CD4-positive, alpha-beta T cell (primary cell): ENCODE measurements around the gene NCK2. TPM values are rescaled to one million over a fixed set of nuclear protein-coding genes. Genes with fewer than 3 reads are reported as not detected.

Experiments used
- ATAC-seq: fragments of 200-7000 bp; cut with Tn5 transposase; one replicate; pipeline ENCODE4 v1.10.0; 2022; ENCODE audit warnings: mild to moderate bottlenecking; ENCODE audit not compliant: poor library complexity
- CTCF ChIA-PET: fragments of 350-600 bp; sonication (Branson Sonifier 250); formaldehyde crosslinking; loops from one replicate; lab custom pipeline; 2021; ENCODE audit warnings: antibody characterized with exemption, inconsistent platforms; lab: Charles Lee
- POLR2A ChIA-PET: fragments of 350-600 bp; sonication (Branson Sonifier 250); formaldehyde crosslinking; loops from one replicate; lab custom pipeline; 2021; ENCODE audit warnings: antibody characterized with exemption, inconsistent platforms; lab: Charles Lee
- DNase-seq, 14 experiments: peaks; one replicate each; pipeline ENCODE4 v3.0.0-alpha.2; 2013 to 2020; ENCODE audit warnings: mixed read lengths in 2 of 14
- H3K27ac ChIP-seq, 2 donors: one replicate each; pipeline versions ENCODE4 v1.5.1 to v1.7.0; 2013; ENCODE audit warnings: low read length in 2 of 2, low read depth in 1 of 2, mild to moderate bottlenecking in 1 of 2
- H3K27me3 ChIP-seq, 2 experiments: 1 replicate in 1 of 2; 2 replicates in 1 of 2; pipeline versions ENCODE4 v1.6.1 to v1.7.0; 2013; ENCODE audit warnings: low read length in 2 of 2, control low read depth in 1 of 2, mild to moderate bottlenecking in 1 of 2, moderate library complexity in 1 of 2; ENCODE audit not compliant: insufficient read depth in 2 of 2, control insufficient read depth in 1 of 2
- H3K36me3 ChIP-seq: one replicate; pipeline ENCODE4 v1.6.1; 2013; ENCODE audit warnings: low read length, control low read depth; ENCODE audit not compliant: insufficient read depth
- H3K4me1 ChIP-seq: one replicate; pipeline ENCODE4 v1.6.1; 2013; ENCODE audit warnings: low read length, control low read depth; ENCODE audit not compliant: insufficient read depth
- H3K4me3 ChIP-seq: one replicate; pipeline ENCODE4 v1.5.1; 2013; ENCODE audit warnings: mild to moderate bottlenecking, low read length, moderate library complexity
- H3K9me3 ChIP-seq, 2 experiments: 1 replicate in 1 of 2; 2 replicates in 1 of 2; pipeline versions ENCODE4 v1.6.1 to v1.7.0; 2013; ENCODE audit warnings: low read length in 2 of 2, mild to moderate bottlenecking in 2 of 2, control low read depth in 1 of 2, moderate library complexity in 1 of 2; ENCODE audit not compliant: control insufficient read depth in 1 of 2, insufficient read depth in 1 of 2
- H3K27ac Mint-ChIP-seq: one replicate; pipeline ENCODE4 v1.8.0; 2020; ENCODE audit warnings: mixed read lengths
- H3K27me3 Mint-ChIP-seq: one replicate; pipeline ENCODE4 v1.8.0; 2021; ENCODE audit warnings: mixed read lengths
- H3K36me3 Mint-ChIP-seq: one replicate; pipeline ENCODE4 v1.8.0; 2021; ENCODE audit warnings: low read depth, mixed read lengths
- H3K4me1 Mint-ChIP-seq: one replicate; pipeline ENCODE4 v1.8.0; 2021; ENCODE audit warnings: low read depth, mixed read lengths
- H3K4me3 Mint-ChIP-seq: one replicate; pipeline ENCODE4 v1.8.0; 2020; ENCODE audit warnings: mild to moderate bottlenecking, mixed read lengths
- H3K9me3 Mint-ChIP-seq: one replicate; pipeline ENCODE4 v1.8.0; 2020; ENCODE audit warnings: mixed read lengths
- CTCF ChIP-seq: fragments of 200-600 bp; IDR thresholded peaks from one replicate; pipeline ENCODE4 v1.8.0; 2022; ENCODE audit warnings: antibody characterized with exemption, mild to moderate bottlenecking
- intact Hi-C, 2 experiments: fragments of 100-400 bp; cut with DNase I in 1 of 2; cut with micrococcal nuclease in 1 of 2; formaldehyde crosslinking; loops; one replicate each; pipeline versions ENCODE4 v1.15.1 to v1.9.0; 2023 to 2025; cut with DNase I, micrococcal nuclease
- total RNA-seq, 174 experiments: library from RNA in 2 of 174; stranded (reverse) in 2 of 174; gene quantifications; one replicate each; pipeline ENCODE4 v1.2.3 and lab custom pipeline; 2021 to 2026

NCK2 gene
- total RNA-seq, 2 experiments from 2014 or later, result 92.1 to 92.3 TPM

GRCh38 chr2:105882920-105883435, 138.3 kb downstream of the NCK2 start:
- Histone ChIP-seq H3K9me3 (peaks cover 0 to 18% of the 10 kb centered on the region in 2 experiments), H3K4me3 (no peak overlapping the region), H3K4me1 (peaks cover 71% of the 10 kb centered on the region), H3K36me3 (peaks cover 69% of the 10 kb centered on the region), H3K27ac (no peak overlapping the region), H3K27me3 (no peaks in the 10 kb centered on the region)
- no peak overlapping the region for H3K4me3 Mint-ChIP-seq
- H3K9me3 Mint-ChIP-seq, result no peaks in the 10 kb centered on the region
- intact Hi-C loops, result no loop called here
- peaks cover 96% of the 10 kb centered on the region for H3K36me3 Mint-ChIP-seq
- DNase-seq (no peak), ATAC-seq (no peak)
- H3K4me1 Mint-ChIP-seq, result peaks cover 83% of the 10 kb centered on the region
- H3K27ac Mint-ChIP-seq, result peak overlapping the region; percentile 66
- H3K27me3 Mint-ChIP-seq, result no peaks in the 10 kb centered on the region
- ChIA-PET CTCF (no interaction called here), POLR2A (no interaction called here)
- no peak for TF ChIP-seq CTCF

- peaks cover 70% of the 10 kb centered on the region for H3K36me3 ChIP-seq
- ATAC-seq (no peak), DNase-seq (no peak)
- H3K27ac Mint-ChIP-seq, result peak overlapping the region; percentile 66
- H3K4me1 Mint-ChIP-seq, result peaks cover 83% of the 10 kb centered on the region
- peak overlapping the region; percentile 39 for H3K4me3 Mint-ChIP-seq
- CTCF ChIA-PET, result interaction anchor here (0.8 to 1.5 kb wide), 5 partner anchors 10 to 112 kb away, joined by 3 read pairs; no protein-coding TSS in a partner anchor
- H3K9me3 ChIP-seq, result peaks cover 0 to 22% of the 10 kb centered on the region in 2 experiments
- intact Hi-C loops, result loop anchor here in 1 of 2 experiments (2.0 kb wide), 1 partner anchor 15 kb away; no protein-coding TSS in a partner anchor
- POLR2A ChIA-PET, result interaction anchor here (0.7 to 1.7 kb wide), 7 partner anchors 10 to 299 kb away, joined by 3 to 7 read pairs (median 4); no protein-coding TSS in a partner anchor
- peaks cover 61% of the 10 kb centered on the region for H3K4me1 ChIP-seq
- H3K36me3 Mint-ChIP-seq, result peaks cover 96% of the 10 kb centered on the region
- no peaks in the 10 kb centered on the region for H3K27me3 ChIP-seq
- H3K9me3 Mint-ChIP-seq, result peaks cover 2% of the 10 kb centered on the region
- H3K4me3 ChIP-seq, result no peak overlapping the region
- no peaks in the 10 kb centered on the region for H3K27me3 Mint-ChIP-seq
- no peak overlapping the region for H3K27ac ChIP-seq
- TF ChIP-seq CTCF, result no peak
These were observed 139.4 kb downstream of the NCK2 start for GRCh38 chr2:105883911-105884694.

GRCh38 chr2:105885456-105885855, 140.7 kb downstream of the NCK2 start:
- Histone ChIP-seq H3K36me3 (peaks cover 66% of the 10 kb centered on the region), H3K4me3 (no peak overlapping the region), H3K27me3 (no peaks in the 10 kb centered on the region), H3K4me1 (peaks cover 55% of the 10 kb centered on the region), H3K9me3 (peaks cover 0 to 20% of the 10 kb centered on the region in 2 experiments), H3K27ac (no peak overlapping the region)
- ChIA-PET POLR2A (interaction anchor here (0.7 to 1.7 kb wide), 6 partner anchors 12 to 352 kb away, joined by 3 to 7 read pairs (median 3); no protein-coding TSS in a partner anchor), CTCF (interaction anchor here (0.8 to 1.5 kb wide), 6 partner anchors 13 to 200 kb away, joined by 3 to 4 read pairs (median 3); no protein-coding TSS in a partner anchor)
- Mint-ChIP-seq H3K9me3 (peaks cover 2% of the 10 kb centered on the region), H3K27me3 (no peaks in the 10 kb centered on the region), H3K36me3 (peaks cover 92% of the 10 kb centered on the region), H3K4me1 (peaks cover 80% of the 10 kb centered on the region), H3K4me3 (peak overlapping the region; percentile 5), H3K27ac (peak overlapping the region; percentile 67)
- no peak for TF ChIP-seq CTCF
- no peak for ATAC-seq
- no peak for DNase-seq
- intact Hi-C loops, result loop anchor here in 1 of 2 experiments (2.0 kb wide), 1 partner anchor 17 kb away; no protein-coding TSS in a partner anchor
